Glomerular visceral epithelial cell (primary cell): ENCODE measurements around the gene FOXD2.

Experiments
- DNase-seq: peaks from one replicate; pipeline ENCODE4 v3.0.0-alpha.2; 2016; ENCODE audit errors: extremely low spot score

The FOXD2 gene

DNA sequence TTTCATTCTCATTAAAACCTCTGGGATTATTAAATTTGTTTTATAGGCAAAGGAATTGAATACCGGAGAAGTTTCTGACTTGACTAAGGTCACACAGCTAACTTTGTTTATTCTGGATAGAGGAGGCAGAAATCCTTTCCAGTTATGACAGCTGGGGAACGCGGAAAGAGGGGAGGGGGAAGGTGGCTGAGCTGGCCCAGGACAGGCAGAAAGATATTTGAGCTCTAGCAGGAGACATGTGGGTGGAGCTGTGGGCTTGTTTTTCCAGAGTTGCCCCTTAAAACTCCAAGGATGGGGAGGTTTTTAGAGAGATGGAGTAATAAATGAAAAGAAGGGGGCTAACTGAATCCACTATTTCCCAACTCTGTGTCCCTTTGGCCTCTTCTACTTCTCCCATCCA is 27.8 kb downstream of the FOXD2 start:
- DNase-seq, result no peak

DNA sequence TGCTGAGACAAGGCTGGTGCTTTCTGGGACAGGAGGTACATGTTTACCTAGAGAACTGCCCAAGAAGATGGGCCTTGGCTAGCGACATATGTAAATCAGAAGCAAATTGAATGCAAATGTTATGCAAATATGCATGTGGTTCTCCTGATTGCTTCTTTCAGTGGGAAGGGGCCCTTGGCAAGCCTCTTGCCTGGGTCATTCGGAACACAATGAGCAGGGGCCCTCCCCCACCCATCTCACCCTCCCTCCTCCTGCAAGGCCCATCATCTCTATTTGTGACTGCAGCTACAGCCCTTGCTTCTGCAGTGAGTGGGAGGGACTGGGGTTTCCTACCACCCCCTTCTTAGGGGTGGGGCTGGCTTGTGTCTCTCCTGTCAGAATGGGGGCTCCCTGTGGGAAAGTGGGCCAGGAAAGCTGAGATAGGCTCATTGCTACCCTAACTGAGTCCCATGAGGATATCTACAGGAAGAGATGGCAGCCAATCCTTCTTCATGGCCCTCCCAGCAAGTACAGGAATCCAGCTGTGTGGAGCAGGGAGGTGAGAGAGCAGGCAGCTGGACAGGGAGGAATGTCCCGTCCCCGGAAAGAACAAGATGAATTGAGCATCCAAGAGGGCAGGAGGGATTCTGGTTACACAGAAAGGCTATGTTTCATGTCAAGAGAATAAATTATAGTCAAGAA is 31.0 kb downstream of the FOXD2 start:
- DNase-seq, result no peak

DNA sequence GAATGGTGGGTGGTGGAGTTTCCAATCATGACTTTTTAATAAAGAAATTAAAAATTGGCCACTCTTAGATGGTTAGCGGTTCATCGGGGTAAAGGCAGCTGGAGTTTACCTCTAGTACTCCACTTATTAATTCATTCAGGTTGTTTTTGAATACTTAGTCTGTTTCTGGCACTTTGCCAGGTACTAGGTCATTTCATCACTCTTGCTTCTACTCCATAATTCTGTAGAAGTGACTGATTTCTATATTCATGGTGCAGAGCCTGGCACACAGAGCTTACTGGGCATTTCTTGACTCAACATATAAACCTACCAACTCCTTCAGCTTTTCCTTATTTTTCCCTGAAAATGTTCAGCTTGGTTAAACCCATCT is 31.5 kb downstream of the FOXD2 start:
- DNase-seq, result no peak

DNA sequence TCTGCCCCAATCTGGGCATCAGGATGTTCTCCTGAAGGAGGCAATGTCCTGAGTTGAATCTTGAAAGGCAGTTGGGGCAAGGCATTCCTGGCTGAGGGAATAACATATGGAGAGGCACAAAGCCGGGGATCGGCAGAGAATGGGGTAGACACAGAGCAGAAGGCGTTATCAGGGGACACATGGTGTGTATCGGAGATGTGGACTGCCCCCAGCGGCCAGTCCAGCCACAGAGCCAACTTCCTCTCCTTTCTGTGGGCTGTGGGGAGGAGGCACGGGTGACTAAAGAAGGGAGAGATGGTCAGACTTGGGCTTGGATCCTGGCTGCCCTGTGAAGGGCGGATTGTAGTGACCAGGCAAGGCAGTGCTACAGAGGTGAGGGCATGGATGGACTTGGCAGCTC is 32.1 kb downstream of the FOXD2 start:
- DNase-seq, result no peak

DNA sequence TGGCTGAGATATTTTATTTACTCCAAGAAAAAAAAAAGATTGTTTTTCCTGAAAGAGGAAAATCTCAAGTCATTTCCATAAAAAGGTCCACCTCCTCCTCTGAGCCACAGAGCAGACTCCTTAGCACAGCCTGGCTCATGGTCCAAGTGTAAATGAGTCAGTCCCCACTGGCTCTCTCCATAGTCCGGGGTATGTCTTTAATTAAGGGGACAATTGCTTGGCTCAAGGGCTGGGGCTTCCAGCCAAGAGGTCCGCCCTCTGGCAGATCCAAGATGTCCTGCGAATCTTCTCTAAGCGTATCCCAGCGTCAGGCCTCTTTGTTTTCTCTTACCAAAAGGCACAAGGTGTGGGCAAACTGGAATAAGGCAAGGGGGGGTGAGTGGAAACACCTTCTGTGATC is 33.3 kb downstream of the FOXD2 start:
- no peak for DNase-seq

DNA sequence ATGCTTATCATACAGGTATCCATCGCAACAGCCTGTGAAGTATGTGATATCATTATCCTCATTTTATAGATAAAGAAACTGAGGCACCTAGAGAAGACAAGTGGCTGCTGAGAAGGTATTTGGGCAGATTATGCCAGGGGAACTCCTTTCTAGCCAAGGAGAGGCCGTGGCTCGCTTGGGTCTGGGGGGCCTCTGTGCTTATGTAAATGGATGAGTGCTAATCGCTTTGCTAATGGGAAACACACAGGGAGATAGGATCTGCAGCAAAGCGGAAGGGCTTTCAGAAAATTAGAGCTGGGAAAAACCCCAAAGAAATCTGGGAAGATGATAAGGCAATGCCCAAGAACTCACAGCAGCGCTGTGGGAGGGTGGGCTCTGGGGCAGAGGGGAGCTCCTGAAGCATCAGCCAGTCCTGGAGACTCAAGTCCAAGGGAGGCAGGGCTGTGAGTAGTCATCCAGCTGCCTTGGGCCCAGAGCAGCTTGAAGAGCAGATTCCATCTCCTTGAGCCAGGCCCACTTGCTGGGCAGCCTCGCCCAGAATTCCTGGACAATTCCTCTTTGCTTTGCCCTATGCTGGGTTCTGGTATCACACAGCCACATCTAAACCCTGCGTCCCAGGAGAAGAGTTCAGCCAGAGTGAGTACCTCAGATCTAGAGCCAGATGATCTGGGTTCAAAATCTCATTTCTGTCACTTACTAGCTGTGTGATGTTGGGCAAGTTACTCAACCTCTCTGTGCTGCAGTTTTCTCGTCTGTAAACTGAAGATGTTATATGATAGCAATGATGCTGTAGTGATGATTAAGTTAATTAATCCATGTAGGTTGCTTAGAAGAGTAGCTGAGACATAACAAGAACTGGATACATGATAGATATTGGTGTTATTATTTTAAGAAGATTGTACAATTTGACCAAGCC is 36.7 kb downstream of the FOXD2 start:
- no peak for DNase-seq

DNA sequence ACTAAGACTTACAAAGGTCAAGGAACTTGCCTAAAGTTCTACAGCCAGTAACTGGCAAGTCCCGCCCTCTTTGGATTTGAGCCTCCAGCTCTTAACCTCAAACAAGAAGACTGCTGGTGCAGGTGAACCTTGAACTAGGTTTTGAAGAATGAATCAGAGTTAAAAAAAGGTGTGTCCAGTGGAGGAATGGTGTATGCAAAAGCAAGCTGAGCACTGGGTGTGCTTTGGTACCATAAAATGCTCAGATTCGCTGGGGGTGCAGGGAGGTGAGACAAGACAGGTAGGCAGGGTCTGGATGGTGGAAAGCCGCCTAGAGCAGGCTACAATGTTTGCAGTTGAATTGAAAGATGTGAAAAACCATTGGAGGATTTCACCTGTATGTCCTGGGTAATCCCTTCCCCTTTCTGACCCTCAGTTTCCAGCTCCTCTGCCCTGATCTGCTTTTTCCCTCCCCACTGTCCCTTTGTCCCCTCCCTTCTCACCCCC is 39.8 kb downstream of the FOXD2 start:
- no peak for DNase-seq

DNA sequence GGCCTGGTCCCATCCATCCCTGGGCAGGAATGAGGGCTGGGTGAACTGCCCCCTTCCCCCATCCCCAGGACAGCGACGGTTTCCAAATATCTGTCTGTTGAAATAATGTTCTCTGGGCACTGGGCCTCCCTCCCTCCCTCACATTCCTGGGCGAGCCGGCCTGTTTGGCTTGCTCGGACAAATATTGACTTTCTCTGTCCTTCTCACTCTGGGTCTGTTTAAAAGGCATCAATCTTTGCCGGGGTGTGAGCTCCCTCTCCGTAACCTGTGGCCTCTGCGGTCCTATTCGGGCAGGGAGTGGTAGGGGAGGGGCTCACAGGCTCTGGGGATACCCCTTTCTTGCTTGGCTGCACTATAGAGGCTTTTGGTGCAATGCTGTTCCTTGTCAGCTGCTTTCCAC is 40.2 kb downstream of the FOXD2 start:
- no peak for DNase-seq

DNA sequence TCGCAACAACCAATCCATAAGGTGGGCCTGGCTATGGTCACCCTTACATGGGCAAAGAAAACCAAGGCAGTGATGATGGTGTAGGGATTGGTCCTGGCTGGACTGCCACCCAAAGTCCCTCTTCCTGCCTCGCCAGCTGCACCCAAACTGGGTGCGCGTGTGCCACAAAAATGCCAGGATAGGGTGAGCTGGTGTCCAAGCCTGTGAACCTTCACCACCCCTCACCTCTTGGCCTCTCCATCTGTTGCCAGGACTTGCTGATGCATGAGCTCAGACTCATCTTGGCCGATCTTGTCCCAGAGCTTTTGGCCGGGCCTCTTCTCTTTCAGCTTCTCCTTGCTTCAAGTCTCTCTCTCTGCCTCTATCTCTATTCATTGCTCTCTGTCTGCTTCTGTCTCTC is 41.8 kb downstream of the FOXD2 start:
- DNase-seq, result no peak

DNA sequence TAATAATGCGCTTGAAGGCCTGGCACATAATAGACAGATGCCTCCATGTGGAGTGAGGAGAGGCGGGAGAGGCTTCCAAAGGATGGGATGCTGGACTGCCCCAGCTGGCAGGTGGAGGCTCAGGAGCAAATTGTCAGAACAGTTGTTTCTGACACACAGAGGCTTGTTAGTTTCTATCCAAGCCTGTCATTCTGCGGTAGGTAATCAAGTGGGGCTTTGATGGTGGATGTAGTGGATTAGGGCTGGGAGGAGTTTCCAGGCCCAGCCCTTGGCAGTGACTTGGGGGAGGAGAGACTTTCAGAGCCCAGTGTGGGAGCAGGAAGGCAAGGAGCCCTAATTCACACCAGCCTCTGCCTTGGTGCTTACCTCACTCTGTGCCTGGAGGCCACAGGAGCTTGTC is 44.1 kb downstream of the FOXD2 start:
- no peak for DNase-seq

DNA sequence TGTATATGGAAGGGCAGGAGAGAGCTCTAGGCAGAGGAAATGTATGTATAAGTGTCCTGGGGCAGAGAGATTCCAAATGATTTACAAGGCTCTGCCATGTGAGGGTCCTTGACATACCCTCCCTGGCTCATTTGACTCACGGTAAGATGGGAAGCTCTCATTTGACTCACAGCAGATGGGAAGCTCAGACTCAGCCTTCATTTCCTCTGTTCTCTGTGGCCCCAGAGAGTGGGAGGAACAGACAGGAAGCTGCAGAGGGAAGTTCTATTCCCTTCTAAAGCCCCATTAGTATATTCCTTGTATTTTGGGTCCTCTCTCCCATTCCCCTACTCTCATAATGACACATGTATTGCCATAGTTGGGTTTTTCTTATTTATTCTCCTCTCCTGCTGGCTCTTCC is 44.9 kb downstream of the FOXD2 start:
- DNase-seq, result no peak

DNA sequence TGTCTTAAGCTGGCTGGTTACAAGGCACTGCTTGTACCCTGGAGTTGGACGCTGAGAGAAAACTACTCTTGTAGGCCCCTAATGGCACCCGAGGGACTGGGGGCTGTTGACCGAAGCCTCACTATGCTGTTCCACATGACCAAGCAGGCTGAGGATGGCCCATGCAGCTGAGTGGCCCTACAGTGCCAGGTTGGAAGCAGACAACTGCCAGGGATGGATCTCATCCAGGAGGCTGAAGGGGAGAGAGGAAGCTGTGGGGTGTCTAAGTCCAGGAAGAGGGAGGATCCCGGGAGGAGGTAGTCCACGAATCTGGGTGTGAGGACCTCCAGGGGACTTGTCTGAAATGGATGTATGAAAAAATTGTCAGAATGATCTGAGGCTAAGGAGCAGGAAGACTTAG is 45.8 kb downstream of the FOXD2 start:
- no peak for DNase-seq

DNA sequence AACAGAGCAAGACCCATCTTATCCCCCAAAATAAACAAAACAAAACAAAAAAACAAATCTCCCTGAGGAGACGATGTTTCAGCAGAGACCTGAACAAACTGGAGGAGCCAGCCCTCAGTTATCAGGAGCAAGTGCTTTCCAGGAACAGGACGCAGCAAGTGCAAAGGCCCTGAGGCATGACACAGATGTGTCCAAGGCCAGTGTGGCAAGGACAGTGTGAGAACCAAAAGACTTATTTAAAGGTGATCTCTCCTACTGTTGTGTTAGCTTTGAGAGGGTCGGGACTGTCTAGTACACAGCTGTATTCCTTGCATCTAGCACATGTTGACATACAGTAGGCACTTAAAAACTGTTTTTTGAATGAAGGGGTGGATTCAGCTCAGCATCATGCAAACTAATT is 48.0 kb downstream of the FOXD2 start:
- no peak for DNase-seq

DNA sequence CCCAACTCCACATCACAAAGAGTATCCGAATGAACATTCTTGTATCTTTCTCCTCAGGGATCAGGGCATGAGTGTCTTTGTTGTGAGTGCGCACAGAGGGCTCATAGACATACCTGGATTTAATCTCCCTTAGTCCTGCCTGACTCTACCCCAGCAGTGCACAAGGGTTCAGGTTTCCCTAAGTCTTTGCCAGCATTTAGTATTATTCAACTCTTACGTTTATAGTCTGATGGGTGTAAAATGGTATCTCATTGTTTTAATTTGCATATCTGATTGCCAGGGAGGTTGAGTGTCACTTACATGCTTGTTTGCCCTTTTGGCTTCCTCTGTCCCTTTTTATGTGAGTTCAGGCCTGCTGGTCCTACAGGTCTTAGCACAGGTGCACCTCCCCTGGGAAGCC is 49.5 kb downstream of the FOXD2 start:
- no peak for DNase-seq

DNA sequence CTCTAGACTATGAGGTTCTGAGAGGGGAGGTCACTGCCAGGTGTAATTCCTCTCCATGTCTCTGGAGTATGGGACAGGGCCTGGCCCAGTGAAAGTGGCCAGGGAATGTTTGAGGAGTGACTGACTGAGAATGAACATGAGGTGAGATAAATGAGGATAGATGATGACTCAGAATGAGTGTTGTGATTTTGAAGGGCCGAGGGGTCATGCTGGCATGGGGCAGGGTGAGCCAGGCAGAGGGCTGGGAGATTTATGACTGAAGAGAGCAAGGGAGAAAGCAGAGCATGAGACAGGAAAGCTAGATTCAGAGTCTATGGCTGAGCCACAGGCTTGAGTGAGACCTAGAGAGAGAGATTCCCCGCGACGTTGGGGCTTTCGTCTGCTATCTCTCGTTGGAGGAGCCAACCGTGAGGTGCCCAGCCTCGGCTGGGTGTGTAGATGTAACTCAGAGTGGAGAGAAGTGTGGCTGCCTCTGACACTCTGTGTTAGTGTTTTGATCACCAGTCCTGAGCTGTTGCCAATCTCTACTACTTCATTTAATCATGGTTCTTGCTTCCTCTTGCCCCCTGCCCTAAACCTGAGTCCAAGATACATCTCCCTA is 50.1 kb downstream of the FOXD2 start:
- peak; percentile 10 for DNase-seq
